OCI-LY3 (cell line): Measurements from ENCODE around the gene CLDN1.
A peak's percentile ranks its signal among the peaks of the same experiment; 100 is the strongest.

Experiments used
- H2AFZ ChIP-seq: fragments of 200-600, 300-600 bp; shearing (Covaris generic); 2 replicates; pipeline ENCODE4 v1.6.0; 2014; ENCODE audit warnings: antibody characterized with exemption, low read depth, low read length
- H3K27ac ChIP-seq: fragments of 200-600, 300-600 bp; sonication (generic); 2 replicates; pipeline ENCODE4 v1.5.1; 2014; ENCODE audit warnings: mild to moderate bottlenecking, low read length, moderate library complexity, mixed read lengths
- H3K27me3 ChIP-seq: fragments of 200-600, 300-600 bp; sonication (generic); 2 replicates; pipeline ENCODE4 v1.6.1; 2014; ENCODE audit warnings: low read depth, low read length, mixed read lengths
- H3K36me3 ChIP-seq: fragments of 200-600, 300-600 bp; sonication (generic); replicated peaks from 2 replicates; pipeline ENCODE3; 2014; ENCODE audit warnings: low read depth, low read length, mixed read lengths
- H3K4me1 ChIP-seq: fragments of 300-600, 200-600 bp; sonication (generic); 2 replicates; pipeline ENCODE4 v1.6.1; 2014; ENCODE audit warnings: low read length, mixed read lengths
- H3K4me2 ChIP-seq: fragments of 200-600, 300-600 bp; sonication (generic); 2 replicates; pipeline ENCODE4 v1.6.1; 2014; ENCODE audit warnings: low read length, mixed read lengths
- H3K4me3 ChIP-seq: fragments of 300-600, 200-600 bp; sonication (generic); 2 replicates; pipeline ENCODE4 v1.5.1; 2014; ENCODE audit warnings: antibody characterized with exemption, mild to moderate bottlenecking, low read length, moderate library complexity
- H3K79me2 ChIP-seq: fragments of 300-600, 200-600 bp; shearing (Covaris generic); 2 replicates; pipeline ENCODE4 v1.6.1; 2014; ENCODE audit warnings: mild to moderate bottlenecking, low read length, mixed read lengths
- H3K9ac ChIP-seq: fragments of 300-600, 200-600 bp; shearing (Covaris generic); 2 replicates; pipeline ENCODE4 v1.6.0; 2014; ENCODE audit warnings: mild to moderate bottlenecking, low read length, moderate library complexity
- H3K9me3 ChIP-seq: fragments of 200-600, 300-600 bp; shearing (Covaris generic); 2 replicates; pipeline ENCODE4 v1.6.1; 2014; ENCODE audit warnings: low read length, mixed read lengths; ENCODE audit not compliant: insufficient read depth
- H4K20me1 ChIP-seq: fragments of 200-600, 300-600 bp; sonication (generic); 2 replicates; pipeline ENCODE4 v1.6.1; 2016; ENCODE audit warnings: low read length, mixed read lengths; ENCODE audit not compliant: insufficient read depth
- EZH2phosphoT487 ChIP-seq: fragments of 200-600 bp; shearing (Covaris generic); IDR thresholded peaks from 2 replicates; pipeline ENCODE4 v1.6.1; 2018; ENCODE audit warnings: antibody characterized with exemption, mixed run types, low read depth
- TF ChIP-seq, protein P1 (sequence below): fragments of 200-600, 300-600 bp; sonication (generic); IDR thresholded peaks from 2 replicates; pipeline ENCODE4 v1.5.1; 2014; ENCODE audit warnings: antibody characterized with exemption, low read length, low read depth

Gene CLDN1

DNA sequence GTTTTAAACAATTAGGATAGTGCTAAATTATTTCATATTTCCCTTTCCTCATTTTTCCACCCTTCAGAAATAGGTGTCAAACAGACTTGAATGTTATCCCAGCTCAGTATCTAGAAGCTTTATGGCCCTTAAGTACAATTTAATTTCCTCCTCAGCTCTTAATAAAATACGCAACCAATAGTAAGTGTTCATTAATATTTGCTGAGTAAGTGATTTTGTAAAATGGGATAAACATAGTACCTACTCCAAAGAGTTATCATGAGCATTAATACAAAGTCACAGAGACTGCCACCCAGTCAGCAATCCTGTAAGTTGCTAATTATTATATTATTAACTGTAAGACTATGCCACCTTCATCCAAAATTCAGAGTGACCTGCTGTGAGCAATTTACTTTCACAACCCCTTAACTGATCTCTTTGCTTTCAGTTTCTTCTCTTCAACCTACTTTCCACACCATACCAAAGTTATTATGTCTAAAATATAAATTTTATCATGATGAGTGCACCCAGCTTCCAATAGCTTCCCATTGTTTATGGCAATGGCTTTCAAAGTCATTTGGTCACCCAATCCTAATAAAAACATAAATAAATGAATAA, 30.7 kb upstream of the CLDN1 start:
- TF ChIP-seq, protein P1, sequence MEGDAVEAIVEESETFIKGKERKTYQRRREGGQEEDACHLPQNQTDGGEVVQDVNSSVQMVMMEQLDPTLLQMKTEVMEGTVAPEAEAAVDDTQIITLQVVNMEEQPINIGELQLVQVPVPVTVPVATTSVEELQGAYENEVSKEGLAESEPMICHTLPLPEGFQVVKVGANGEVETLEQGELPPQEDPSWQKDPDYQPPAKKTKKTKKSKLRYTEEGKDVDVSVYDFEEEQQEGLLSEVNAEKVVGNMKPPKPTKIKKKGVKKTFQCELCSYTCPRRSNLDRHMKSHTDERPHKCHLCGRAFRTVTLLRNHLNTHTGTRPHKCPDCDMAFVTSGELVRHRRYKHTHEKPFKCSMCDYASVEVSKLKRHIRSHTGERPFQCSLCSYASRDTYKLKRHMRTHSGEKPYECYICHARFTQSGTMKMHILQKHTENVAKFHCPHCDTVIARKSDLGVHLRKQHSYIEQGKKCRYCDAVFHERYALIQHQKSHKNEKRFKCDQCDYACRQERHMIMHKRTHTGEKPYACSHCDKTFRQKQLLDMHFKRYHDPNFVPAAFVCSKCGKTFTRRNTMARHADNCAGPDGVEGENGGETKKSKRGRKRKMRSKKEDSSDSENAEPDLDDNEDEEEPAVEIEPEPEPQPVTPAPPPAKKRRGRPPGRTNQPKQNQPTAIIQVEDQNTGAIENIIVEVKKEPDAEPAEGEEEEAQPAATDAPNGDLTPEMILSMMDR: no peak
- no peak for TF ChIP-seq EZH2phosphoT487
- Histone ChIP-seq H3K36me3 (no peaks in the 10 kb centered on the region), H3K4me3 (no peak overlapping the region), H4K20me1 (no peaks in the 10 kb centered on the region), H3K9me3 (no peaks in the 10 kb centered on the region), H3K4me2 (no peak overlapping the region), H3K4me1 (peaks cover 7% of the 10 kb centered on the region; the same call in 1 of the 2 replicates), H2AFZ (no peak overlapping the region), H3K79me2 (no peaks in the 10 kb centered on the region), H3K27ac (no peak overlapping the region), H3K27me3 (no peaks in the 10 kb centered on the region), H3K9ac (no peak overlapping the region)

DNA sequence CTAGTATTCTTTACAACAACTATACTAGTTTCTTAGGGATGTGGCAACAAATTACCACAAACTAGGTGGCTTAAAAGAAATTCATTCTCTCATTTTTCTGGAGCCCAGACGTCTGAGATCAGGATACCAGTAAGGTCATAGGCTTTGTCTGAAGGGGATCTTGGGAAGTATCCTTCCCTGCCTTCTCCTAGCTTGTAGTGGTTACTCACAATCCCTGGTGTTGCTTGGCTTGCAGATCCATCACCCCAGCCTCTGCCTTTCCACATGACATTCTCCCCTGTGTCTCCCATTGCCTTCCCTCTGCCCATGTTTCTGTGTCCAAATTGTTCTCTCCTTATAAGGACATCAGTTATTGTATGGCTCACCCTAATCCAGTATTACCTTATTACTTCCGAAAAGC, 24.3 kb upstream of the CLDN1 start:
- H3K9me3 ChIP-seq: no peaks in the 10 kb centered on the region
- no peaks in the 10 kb centered on the region for H4K20me1 ChIP-seq
- no peak overlapping the region for H2AFZ ChIP-seq
- 0 out of 2 replicates have a peak, but pooled peaks cover 5% of the 10 kb centered on the region for H3K4me1 ChIP-seq
- H3K27me3 ChIP-seq: no peaks in the 10 kb centered on the region
- H3K9ac ChIP-seq: no peak overlapping the region
- no peak overlapping the region for H3K4me3 ChIP-seq
- TF ChIP-seq EZH2phosphoT487: no peak
- TF ChIP-seq, protein P1: no peak
- no peak overlapping the region for H3K4me2 ChIP-seq
- no peaks in the 10 kb centered on the region for H3K36me3 ChIP-seq
- no peak overlapping the region for H3K27ac ChIP-seq
- no peaks in the 10 kb centered on the region for H3K79me2 ChIP-seq

DNA sequence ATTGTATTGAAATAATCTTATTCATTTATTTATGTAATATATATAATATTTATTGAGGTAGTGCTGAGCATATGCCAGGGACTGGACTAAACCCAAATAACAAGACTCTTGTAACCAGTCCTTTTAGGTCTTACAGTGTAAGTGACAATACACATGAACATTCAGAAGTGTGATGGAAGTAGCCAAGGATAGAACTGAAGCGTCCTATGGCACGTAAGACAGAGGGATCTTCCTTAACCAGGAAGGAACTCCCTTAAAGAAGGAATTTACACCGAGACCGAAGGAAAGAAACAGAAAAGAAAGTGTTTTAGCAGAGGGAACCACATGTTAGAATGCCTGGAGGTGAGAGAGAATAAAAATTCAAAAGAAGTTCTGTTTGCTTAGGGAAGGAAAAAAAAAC, 23.6 kb upstream of the CLDN1 start:
- H3K79me2 ChIP-seq: no peaks in the 10 kb centered on the region
- H3K9ac ChIP-seq: no peak overlapping the region
- H3K27me3 ChIP-seq: no peaks in the 10 kb centered on the region
- TF ChIP-seq, protein P1: no peak
- TF ChIP-seq EZH2phosphoT487: no peak
- H4K20me1 ChIP-seq: no peaks in the 10 kb centered on the region
- no peaks in the 10 kb centered on the region for H3K36me3 ChIP-seq
- no peak overlapping the region for H2AFZ ChIP-seq
- H3K27ac ChIP-seq: no peak overlapping the region
- no peak overlapping the region for H3K4me3 ChIP-seq
- no peak overlapping the region for H3K4me2 ChIP-seq
- H3K9me3 ChIP-seq: no peaks in the 10 kb centered on the region
- H3K4me1 ChIP-seq: 0 out of 2 replicates have a peak, but pooled peaks cover 5% of the 10 kb centered on the region

DNA sequence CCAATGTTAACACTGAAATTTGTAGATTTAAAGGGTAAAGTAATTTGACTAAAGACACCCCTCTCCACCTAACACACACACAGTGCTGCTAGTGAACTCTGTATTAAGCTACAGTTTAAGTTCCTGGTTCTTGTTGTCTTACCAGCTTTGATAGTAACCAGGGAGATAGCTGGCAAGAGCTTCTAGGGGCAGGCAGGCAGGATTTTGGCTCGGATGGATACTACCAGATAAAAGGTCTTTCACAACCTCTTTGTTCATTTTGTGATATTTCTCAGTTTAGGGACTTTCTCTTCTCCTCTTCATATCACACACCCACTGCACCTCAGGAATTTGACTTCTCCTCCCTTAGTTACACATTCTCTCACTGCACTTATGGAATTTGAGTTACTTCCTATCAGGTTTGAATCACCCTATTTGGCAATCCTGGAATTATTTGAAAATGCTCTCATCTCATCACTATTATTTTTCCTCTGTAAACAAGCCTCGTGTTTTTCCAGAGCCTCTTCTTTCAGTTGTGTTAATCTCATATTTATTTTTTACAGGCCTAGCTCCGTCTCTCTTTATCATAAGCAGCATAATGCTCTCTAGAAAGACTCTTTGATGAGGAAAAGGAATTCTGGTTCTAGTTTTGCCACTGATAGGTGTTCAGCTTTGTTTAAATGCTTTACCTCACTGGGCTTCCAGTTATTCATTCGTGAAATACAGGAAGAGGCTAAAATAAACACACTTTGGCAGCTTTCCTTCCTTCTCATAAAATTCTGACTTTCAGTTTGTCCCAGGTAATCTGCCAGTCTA, 23.0 kb upstream of the CLDN1 start:
- Histone ChIP-seq H3K79me2 (no peaks in the 10 kb centered on the region), H3K4me3 (no peak overlapping the region), H3K4me1 (0 out of 2 replicates have a peak, but pooled peaks cover 5% of the 10 kb centered on the region), H3K27ac (no peak overlapping the region), H4K20me1 (no peaks in the 10 kb centered on the region), H3K9me3 (no peaks in the 10 kb centered on the region), H2AFZ (0 out of 2 replicates have a peak overlapping the region, but pooled peaks have one; percentile 20), H3K4me2 (no peak overlapping the region), H3K36me3 (no peaks in the 10 kb centered on the region), H3K27me3 (no peaks in the 10 kb centered on the region), H3K9ac (no peak overlapping the region)
- no peak for TF ChIP-seq EZH2phosphoT487
- TF ChIP-seq, protein P1: no peak
